Measurements from ENCODE around the gene CIAPIN1. TPM values are rescaled to one million over a fixed set of nuclear protein-coding genes. Genes with fewer than 3 reads are reported as not detected.

CIAPIN1 gene
- total RNA-seq, 1 experiment from 2014 or later = 37.7 TPM

DNA sequence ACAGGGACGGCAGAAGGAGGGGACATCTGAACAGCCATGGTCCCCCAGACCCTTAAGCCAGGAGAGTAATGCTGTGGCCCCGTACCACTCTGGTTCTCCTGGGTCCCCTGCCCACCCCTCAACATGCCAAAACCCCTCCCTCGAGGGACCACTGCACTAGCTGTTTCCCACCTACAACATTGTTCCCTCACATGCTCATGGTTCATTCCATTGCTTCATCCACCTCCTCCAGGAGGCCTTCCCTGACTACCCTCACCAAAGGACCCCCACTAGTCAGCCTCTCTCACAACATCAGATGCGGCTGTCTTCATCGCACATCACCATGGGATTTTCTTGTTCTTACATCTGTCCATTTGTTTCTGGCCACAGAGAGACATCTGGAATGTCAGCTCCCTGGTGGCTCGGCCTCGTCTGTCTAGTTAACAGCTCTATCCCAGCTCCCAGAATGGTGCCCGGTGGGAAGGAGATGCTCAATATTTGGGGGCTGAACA, 37.4 kb upstream of the CIAPIN1 start:
- no peak overlapping the region for H2AFZ ChIP-seq (ENCODE audit: low read length)
- no peak overlapping the region for H3K27ac ChIP-seq (ENCODE audit: low read length)
- no peaks in the 10 kb centered on the region for H3K9me2 ChIP-seq (replicated peaks; ENCODE audit: insufficient read depth, low read length)
- no peaks in the 10 kb centered on the region for H3K36me3 ChIP-seq (ENCODE audit: insufficient read depth, low read length)
- no peaks in the 10 kb centered on the region for H3K9me3 ChIP-seq (ENCODE audit: low read length)
- H3K79me2 ChIP-seq (ENCODE audit: low read length) = no peaks in the 10 kb centered on the region
- H3K9ac ChIP-seq (ENCODE audit: low read length) = no peak overlapping the region
- H3K4me1 ChIP-seq (ENCODE audit: low read length) = peaks cover 4% of the 10 kb centered on the region
- no peak overlapping the region for H3K4me3 ChIP-seq (ENCODE audit: low read length)
- no peak overlapping the region for H3K4me2 ChIP-seq (ENCODE audit: low read depth, low read length, poor library complexity, severe bottlenecking)
- no peak for DNase-seq
- H4K20me1 ChIP-seq (ENCODE audit: insufficient read depth, low read depth, low read length) = peaks cover 5% of the 10 kb centered on the region; the same call in 1 of the 2 replicates
- H3K27me3 ChIP-seq (ENCODE audit: low read length) = no peaks in the 10 kb centered on the region

GRCh38 chr16:57483725-57484514, 36.7 kb upstream of the CIAPIN1 start:
- Histone ChIP-seq H3K27me3 (ENCODE audit: low read length) (no peaks in the 10 kb centered on the region), H3K4me1 (ENCODE audit: low read length) (peaks cover 4% of the 10 kb centered on the region), H3K27ac (ENCODE audit: low read length) (no peak overlapping the region), H3K4me2 (ENCODE audit: low read depth, low read length, poor library complexity, severe bottlenecking) (no peak overlapping the region), H2AFZ (ENCODE audit: low read length) (no peak overlapping the region), H3K9me3 (ENCODE audit: low read length) (no peaks in the 10 kb centered on the region), H3K9me2 (replicated peaks; ENCODE audit: insufficient read depth, low read length) (no peaks in the 10 kb centered on the region), H3K36me3 (ENCODE audit: insufficient read depth, low read length) (no peaks in the 10 kb centered on the region), H3K9ac (ENCODE audit: low read length) (no peak overlapping the region), H3K79me2 (ENCODE audit: low read length) (no peaks in the 10 kb centered on the region), H3K4me3 (ENCODE audit: low read length) (no peak overlapping the region), H4K20me1 (ENCODE audit: insufficient read depth, low read depth, low read length) (peaks cover 5% of the 10 kb centered on the region; the same call in 1 of the 2 replicates)
- no peak for DNase-seq

GRCh38 chr16:57482845-57483545, 35.8 kb upstream of the CIAPIN1 start:
- Histone ChIP-seq H3K9me3 (ENCODE audit: low read length) (no peaks in the 10 kb centered on the region), H3K9ac (ENCODE audit: low read length) (no peak overlapping the region), H3K79me2 (ENCODE audit: low read length) (no peaks in the 10 kb centered on the region), H3K4me2 (ENCODE audit: low read depth, low read length, poor library complexity, severe bottlenecking) (no peak overlapping the region), H3K4me3 (ENCODE audit: low read length) (no peak overlapping the region), H3K36me3 (ENCODE audit: insufficient read depth, low read length) (no peaks in the 10 kb centered on the region), H3K4me1 (ENCODE audit: low read length) (peaks cover 4% of the 10 kb centered on the region), H3K9me2 (replicated peaks; ENCODE audit: insufficient read depth, low read length) (no peaks in the 10 kb centered on the region), H2AFZ (ENCODE audit: low read length) (no peak overlapping the region), H4K20me1 (ENCODE audit: insufficient read depth, low read depth, low read length) (peaks cover 5% of the 10 kb centered on the region; the same call in 1 of the 2 replicates), H3K27me3 (ENCODE audit: low read length) (no peaks in the 10 kb centered on the region), H3K27ac (ENCODE audit: low read length) (no peak overlapping the region)
- no peak for DNase-seq

DNA sequence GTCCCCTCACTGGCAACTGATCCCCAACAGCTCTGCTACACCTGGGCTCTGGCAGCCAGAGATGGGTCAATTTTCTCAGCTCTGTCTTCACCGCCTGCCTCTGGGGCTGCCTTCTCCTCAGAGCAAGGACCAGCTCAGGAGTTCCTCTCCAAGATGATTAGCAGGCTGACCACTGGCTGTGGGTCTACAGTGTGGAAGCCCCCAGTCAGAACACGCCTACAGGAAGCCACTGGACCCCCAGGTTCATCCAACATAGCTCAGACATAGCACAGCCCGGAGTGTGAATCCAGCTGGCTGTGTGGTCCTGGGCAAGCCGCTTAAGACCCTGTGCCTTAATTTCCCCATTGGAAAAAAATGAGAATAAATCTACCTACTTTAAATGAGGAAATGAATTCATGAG, 34.2 kb upstream of the CIAPIN1 start:
- no peak overlapping the region for H2AFZ ChIP-seq (ENCODE audit: low read length)
- no peak overlapping the region for H3K4me2 ChIP-seq (ENCODE audit: low read depth, low read length, poor library complexity, severe bottlenecking)
- DNase-seq = no peak
- no peaks in the 10 kb centered on the region for H3K9me2 ChIP-seq (replicated peaks; ENCODE audit: insufficient read depth, low read length)
- H3K27ac ChIP-seq (ENCODE audit: low read length) = no peak overlapping the region
- H3K79me2 ChIP-seq (ENCODE audit: low read length) = no peaks in the 10 kb centered on the region
- H3K9ac ChIP-seq (ENCODE audit: low read length) = no peak overlapping the region
- H3K9me3 ChIP-seq (ENCODE audit: low read length) = no peaks in the 10 kb centered on the region
- H3K27me3 ChIP-seq (ENCODE audit: low read length) = no peaks in the 10 kb centered on the region
- H3K4me3 ChIP-seq (ENCODE audit: low read length) = no peak overlapping the region
- H4K20me1 ChIP-seq (ENCODE audit: insufficient read depth, low read depth, low read length) = peaks cover 5% of the 10 kb centered on the region; the same call in 1 of the 2 replicates
- H3K36me3 ChIP-seq (ENCODE audit: insufficient read depth, low read length) = no peaks in the 10 kb centered on the region
- peaks cover 4% of the 10 kb centered on the region for H3K4me1 ChIP-seq (ENCODE audit: low read length)

DNA sequence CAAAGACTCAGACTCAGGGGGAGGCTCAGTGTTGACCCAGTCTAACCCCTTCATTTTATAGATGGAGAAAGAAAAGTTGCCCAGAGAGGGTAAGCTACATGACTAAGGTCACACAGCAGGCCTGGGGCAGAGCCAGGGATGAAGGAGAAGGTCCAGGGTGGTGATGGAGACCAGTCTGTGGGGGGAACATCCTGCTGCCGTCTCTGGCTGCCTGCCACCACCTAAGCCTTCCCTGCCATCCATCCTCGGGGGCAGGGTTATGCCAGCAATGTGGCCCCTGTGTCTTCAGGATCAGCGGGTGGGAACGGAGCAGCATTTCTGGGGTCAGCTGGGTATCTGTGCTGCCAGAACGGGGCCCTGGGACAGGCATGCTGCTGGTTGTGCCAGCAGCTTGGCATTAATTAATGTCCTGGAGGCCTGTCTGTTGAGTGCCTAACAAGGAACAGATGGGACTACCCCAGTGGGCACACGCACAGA, 33.6 kb upstream of the CIAPIN1 start:
- Histone ChIP-seq H3K9me3 (ENCODE audit: low read length) (no peaks in the 10 kb centered on the region), H3K79me2 (ENCODE audit: low read length) (no peaks in the 10 kb centered on the region), H3K9me2 (replicated peaks; ENCODE audit: insufficient read depth, low read length) (no peaks in the 10 kb centered on the region), H3K27ac (ENCODE audit: low read length) (no peak overlapping the region), H3K4me2 (ENCODE audit: low read depth, low read length, poor library complexity, severe bottlenecking) (no peak overlapping the region), H2AFZ (ENCODE audit: low read length) (no peak overlapping the region), H4K20me1 (ENCODE audit: insufficient read depth, low read depth, low read length) (peaks cover 5% of the 10 kb centered on the region; the same call in 1 of the 2 replicates), H3K27me3 (ENCODE audit: low read length) (no peaks in the 10 kb centered on the region), H3K4me1 (ENCODE audit: low read length) (peaks cover 5% of the 10 kb centered on the region), H3K4me3 (ENCODE audit: low read length) (no peak overlapping the region), H3K9ac (ENCODE audit: low read length) (no peak overlapping the region), H3K36me3 (ENCODE audit: insufficient read depth, low read length) (no peaks in the 10 kb centered on the region)
- no peak for DNase-seq

DNA sequence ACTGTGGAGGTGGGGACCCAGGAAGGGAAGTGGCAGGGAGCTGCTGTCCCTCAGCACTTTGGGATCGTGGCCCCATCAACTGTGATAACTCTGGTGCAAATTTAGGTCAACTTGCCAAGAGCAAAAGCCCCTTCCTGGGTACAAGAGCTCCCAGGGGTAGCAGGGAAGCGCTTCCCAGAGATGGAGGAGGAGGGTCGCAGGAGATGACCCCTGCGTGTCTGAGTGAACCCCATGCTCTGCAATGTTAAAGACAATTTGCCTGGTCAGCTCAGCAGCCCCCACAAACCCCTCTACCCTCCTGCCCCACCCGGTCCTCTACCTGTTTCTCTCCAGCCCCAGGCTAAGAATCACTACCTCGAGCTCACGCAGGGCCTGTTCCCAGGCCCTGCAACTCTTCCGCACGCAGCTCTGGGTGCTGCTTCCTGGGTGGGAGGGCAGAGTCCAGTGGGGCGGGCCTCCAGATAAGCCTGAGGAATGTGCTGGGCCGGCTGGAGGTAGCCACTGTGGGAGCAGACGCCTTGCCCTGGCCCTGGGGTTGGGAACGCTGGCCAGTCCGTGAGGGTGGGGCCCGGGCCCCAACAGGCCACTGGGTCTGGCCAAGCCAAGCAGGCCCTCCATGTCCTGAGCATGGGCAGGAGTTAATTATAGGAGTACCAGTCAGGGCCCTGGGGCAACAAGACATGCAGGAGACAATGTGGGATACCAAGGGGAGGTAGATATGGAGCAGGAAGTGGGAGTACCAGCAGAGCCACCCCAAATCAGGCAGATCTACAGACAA, 33.0 kb upstream of the CIAPIN1 start:
- H3K9ac ChIP-seq (ENCODE audit: low read length) = no peak overlapping the region
- H2AFZ ChIP-seq (ENCODE audit: low read length) = no peak overlapping the region

GRCh38 chr16:57479205-57479975, 32.2 kb upstream of the CIAPIN1 start:
- H4K20me1 ChIP-seq (ENCODE audit: insufficient read depth, low read depth, low read length) = no peaks in the 10 kb centered on the region
- H3K9me2 ChIP-seq (replicated peaks; ENCODE audit: insufficient read depth, low read length) = no peaks in the 10 kb centered on the region
- DNase-seq = no peak
- no peak overlapping the region for H3K27ac ChIP-seq (ENCODE audit: low read length)
- H3K4me1 ChIP-seq (ENCODE audit: low read length) = peaks cover 16% of the 10 kb centered on the region
- H3K4me3 ChIP-seq (ENCODE audit: low read length) = no peak overlapping the region
- H2AFZ ChIP-seq (ENCODE audit: low read length) = no peak overlapping the region
- no peaks in the 10 kb centered on the region for H3K79me2 ChIP-seq (ENCODE audit: low read length)
- H3K4me2 ChIP-seq (ENCODE audit: low read depth, low read length, poor library complexity, severe bottlenecking) = no peak overlapping the region
- no peaks in the 10 kb centered on the region for H3K27me3 ChIP-seq (ENCODE audit: low read length)
- H3K9ac ChIP-seq (ENCODE audit: low read length) = no peak overlapping the region
- no peaks in the 10 kb centered on the region for H3K36me3 ChIP-seq (ENCODE audit: insufficient read depth, low read length)
- no peaks in the 10 kb centered on the region for H3K9me3 ChIP-seq (ENCODE audit: low read length)

More for the DNA sequence above, 33.0 kb upstream of the CIAPIN1 start:
- no peak overlapping the region for H3K4me2 ChIP-seq (ENCODE audit: low read depth, low read length, poor library complexity, severe bottlenecking)
- H4K20me1 ChIP-seq (ENCODE audit: insufficient read depth, low read depth, low read length) = peaks cover under 1% of the 10 kb centered on the region; the same call in 1 of the 2 replicates
- DNase-seq = no peak
- no peaks in the 10 kb centered on the region for H3K9me2 ChIP-seq (replicated peaks; ENCODE audit: insufficient read depth, low read length)
- peaks cover 10% of the 10 kb centered on the region for H3K4me1 ChIP-seq (ENCODE audit: low read length)
- no peaks in the 10 kb centered on the region for H3K9me3 ChIP-seq (ENCODE audit: low read length)
- no peaks in the 10 kb centered on the region for H3K36me3 ChIP-seq (ENCODE audit: insufficient read depth, low read length)
- H3K4me3 ChIP-seq (ENCODE audit: low read length) = no peak overlapping the region
- H3K27me3 ChIP-seq (ENCODE audit: low read length) = no peaks in the 10 kb centered on the region
- H3K79me2 ChIP-seq (ENCODE audit: low read length) = no peaks in the 10 kb centered on the region
- H3K27ac ChIP-seq (ENCODE audit: low read length) = no peak overlapping the region
